DMS53 treated with DMSO at 0.1 percent for 48 hours (cell line): ENCODE measurements around the gene CAMTA1.
A peak's percentile ranks its signal among the peaks of the same experiment; 100 is the strongest.
"Not testable (repeated sequence)": the region's sequence is repeated elsewhere in the genome, so short reads cannot be mapped to it uniquely, and the experiment has no call there.

Source experiments
- DNase-seq: peaks from one replicate; lab custom pipeline; 2025; ENCODE audit not compliant: unreplicated experiment; lab: John Stamatoyannopoulos, UW

CAMTA1 gene

DNA sequence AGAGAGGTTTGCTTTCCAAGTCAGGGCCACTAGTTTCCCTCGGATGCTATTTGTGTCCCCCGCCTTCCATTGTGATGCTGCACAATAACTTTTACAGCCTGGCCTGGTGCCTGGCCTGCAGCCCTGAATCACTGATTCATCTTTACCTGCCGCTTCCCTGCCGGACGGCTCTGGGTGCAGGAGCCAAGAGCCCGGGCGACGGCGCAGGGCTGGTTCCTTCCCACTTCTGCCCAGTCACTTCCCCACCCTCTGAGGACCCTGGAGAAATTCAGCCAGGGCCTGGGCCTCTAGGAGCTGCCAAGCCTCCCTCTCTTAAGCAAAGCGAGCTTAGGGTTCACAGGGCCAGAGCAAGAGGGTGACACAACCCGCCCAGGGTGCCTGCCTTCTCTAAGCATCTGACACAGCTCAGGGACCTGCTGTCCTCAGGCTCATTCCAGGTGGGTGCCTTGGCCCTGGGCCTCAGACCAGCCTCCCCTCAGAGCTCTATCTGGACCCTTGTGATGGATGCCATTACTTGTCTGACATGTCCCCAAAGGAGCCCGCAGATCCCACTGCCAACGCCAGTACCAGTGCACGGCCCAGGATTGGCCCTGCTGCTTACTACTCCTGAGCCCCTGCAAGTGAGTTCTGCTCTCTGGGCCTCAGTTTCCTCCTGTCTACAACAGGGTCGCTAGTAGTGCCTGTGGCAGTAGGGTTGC lies 604.8 kb downstream of the CAMTA1 start:
- DNase-seq, result no peak

DNA sequence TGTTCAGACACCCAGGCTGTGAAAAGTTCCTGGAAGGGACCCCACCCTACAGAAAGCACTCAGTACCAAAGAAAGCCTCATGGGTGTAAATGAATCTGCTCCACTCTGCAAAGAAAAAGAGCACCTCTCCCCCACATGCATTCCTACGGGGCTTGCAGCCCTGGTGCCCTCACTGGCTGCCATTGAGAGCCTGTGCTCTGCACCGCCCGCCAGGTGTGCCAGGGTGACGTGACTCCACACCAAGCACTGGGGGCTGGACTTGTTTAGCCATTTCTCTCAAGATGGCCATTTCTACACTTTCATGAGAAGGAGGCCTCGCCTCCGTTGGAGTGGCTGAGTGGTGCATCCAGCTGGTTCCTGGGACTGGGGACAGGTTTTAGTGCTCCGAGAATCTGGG lies 605.3 kb downstream of the CAMTA1 start:
- DNase-seq, result no peak

DNA sequence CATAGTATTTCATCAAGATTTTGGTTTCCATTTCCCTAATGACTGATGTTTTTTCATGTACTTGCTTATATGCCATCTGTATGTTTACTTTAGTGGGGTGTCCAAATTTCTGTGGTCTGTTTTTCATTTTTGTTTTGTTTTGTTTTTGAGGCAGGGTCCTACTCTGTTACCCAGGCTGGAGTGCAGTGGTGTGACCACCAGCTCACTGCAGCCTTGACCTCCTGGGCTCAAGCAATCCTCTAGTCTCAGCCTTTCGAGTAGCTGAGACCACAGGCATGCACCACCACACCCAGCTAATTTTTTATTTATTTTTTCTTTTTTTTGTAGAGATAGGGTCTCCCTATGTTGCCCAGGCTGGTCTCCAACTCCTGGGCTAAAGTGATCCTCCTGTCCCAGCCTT lies 607.9 kb downstream of the CAMTA1 start:
- no peak for DNase-seq

DNA sequence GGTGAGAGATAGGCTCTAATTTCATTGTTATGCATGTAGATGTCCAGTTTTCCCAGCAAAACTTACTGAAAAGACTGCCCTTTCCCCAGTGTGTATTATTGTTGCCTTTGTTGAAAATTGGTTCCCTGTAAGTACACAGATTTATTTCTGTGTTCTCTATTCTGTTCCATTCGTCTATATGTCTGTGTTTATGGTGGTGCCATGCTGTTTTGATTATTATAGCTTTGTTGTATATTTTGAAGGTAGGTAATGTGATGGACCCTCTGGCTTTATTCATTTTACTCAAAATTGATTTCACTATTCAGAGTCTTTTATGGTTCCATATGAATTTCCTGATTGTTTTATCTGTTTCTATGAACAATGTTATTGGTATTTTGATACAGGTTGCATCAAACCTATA lies 610.0 kb downstream of the CAMTA1 start:
- no peak for DNase-seq

DNA sequence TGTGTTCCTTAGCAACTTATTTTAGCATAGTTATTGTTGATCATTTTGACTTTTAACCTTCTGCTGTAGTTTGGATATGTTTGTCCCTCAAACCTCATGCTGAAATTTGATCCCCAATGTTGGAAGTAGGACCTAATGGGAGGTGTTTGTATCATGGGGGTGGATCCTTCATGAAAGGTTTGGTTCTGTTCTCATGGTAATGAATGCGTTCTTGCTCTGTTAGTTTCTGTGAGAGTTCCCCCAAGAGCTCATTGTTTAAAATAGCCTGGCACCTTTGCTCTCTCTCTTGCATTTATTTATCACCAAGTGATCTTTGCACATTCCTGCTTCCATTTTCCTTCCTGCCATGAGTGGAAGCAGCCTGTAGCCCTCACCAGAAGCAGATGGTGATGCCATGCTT lies 613.7 kb downstream of the CAMTA1 start:
- DNase-seq, result no peak

DNA sequence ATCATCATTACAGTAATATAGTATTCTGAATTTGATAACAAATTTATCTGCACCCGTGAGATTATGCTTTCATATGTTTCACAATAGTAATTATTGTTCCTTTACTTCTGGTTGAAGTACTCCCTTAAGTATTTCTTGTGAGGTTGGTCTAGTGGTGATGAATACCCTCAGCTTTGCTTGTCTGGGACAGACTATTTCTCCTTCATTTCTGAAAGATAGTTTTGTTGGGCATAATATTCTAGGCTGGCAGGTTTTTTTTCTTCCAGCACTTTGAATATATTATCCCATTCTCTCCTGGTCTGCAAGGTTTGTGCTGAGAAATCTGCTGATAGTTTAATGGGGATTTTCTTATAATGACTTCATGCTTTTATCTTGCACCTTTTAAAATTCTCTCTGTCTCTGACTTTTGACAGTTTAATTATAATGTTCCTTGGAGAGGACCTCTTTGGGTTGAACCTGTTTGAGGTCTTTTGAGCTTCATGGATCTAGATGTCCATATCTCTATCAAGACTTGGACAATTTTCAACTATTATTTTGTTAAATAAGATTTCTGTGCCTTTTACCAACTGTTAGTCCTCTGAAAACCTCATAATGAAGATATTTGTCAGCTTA lies 614.4 kb downstream of the CAMTA1 start:
- no peak for DNase-seq

DNA sequence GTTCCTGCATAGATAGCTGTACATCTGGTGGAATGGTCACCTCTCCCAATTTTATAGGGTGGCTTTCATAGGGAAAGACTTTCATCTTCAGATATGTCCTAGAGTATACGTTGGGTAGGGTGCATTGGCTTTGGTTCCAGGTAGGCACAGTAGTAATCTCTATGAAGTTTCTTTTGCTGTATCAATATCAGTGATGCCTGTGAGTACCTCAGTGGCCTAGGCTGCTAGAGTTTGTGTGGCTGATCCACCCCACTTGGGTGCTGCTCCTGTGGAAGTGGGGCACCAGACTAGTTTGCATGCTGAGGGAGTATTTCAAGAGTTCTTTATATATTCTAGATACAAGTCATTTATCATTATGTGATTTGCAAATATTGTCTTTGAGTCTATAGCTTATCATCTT lies 615.3 kb downstream of the CAMTA1 start:
- no peak for DNase-seq

DNA sequence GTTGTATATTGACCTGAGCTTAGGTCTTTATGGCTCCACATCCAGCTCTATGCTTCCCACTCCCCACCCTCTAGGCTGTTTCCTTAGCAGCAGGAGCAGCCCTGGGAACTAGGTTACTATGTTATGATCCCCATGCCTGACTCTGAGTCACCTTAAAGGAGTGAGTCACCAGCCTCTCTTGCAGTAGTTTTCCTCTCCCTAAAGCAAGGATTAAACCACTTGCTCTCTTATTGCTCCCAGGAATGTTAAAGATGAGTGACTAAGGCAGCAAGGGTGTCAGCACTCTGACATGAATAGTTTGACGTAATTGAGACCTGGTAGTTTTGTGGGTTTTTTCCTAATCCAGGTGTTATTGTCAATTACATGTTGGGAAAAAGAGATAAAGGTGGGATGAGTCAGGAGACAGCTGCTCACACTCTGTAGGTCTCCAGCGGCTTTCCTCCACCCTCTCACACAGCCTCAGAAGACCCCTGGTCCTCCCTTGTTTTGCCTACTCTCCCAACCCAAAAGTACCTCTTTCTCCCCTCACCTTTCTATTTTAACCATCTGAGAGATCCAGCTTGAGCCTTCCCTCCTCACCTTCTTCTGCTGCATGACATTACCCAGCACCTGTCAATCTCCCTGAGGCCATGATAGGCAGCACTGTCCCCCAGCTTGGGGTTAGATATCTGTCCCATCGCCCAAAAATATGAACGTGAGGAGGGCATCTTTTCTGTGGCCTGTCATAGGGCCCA lies 616.7 kb downstream of the CAMTA1 start:
- peak; percentile 95 for DNase-seq

DNA sequence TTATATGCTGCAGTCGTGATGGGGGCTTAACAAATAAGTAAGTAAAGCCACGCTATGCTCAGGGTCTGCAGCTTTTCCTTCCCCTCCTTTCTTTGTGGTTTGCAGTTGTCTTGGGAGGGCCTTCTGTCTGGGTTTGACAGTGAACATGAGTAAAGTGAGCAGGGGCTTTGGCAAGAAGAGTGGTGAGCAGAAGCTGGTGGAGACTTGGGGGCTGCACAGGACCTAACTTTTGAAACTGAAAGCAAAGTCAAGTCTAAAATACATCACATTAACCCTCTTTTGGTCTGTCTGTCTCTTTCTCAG lies 617.2 kb downstream of the CAMTA1 start:
- DNase-seq, result no peak

DNA sequence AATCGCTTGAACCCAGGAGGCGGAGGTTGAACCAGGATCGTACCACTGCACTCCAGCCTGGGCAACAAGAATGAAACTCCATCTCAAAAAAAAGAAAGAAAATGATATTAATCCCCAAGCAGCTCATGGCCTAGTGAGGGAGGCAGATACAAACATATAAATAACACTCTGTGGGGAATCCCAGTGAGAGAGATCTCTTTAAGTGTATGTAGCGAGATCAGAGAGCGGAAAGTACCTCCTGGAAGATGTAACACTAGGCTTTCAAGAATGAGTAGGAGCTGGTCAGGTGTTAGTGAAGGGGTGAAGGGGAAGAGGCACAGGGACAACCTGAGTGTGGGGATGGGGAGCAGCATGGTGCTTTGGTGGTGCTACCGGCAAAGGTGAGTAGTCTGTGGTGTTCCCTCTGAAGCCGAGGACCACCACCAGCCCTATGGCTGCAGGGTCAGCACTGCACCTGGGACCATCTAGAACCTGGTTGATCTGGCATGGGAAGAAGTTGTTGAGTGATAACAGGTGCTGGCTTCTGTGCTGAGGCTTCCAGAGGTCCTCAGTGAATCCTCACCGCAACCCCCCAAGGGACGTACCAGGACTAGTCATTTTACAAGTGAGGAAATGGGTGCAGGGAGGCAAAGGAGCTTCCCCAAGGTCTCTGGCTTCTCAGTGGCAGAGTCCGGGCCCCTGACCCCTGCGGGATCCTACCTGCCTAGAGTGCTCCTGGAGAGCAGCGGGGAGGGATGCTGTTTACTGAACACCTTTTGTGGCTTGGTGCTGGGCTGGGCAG lies 618.2 kb downstream of the CAMTA1 start:
- DNase-seq, result no peak

DNA sequence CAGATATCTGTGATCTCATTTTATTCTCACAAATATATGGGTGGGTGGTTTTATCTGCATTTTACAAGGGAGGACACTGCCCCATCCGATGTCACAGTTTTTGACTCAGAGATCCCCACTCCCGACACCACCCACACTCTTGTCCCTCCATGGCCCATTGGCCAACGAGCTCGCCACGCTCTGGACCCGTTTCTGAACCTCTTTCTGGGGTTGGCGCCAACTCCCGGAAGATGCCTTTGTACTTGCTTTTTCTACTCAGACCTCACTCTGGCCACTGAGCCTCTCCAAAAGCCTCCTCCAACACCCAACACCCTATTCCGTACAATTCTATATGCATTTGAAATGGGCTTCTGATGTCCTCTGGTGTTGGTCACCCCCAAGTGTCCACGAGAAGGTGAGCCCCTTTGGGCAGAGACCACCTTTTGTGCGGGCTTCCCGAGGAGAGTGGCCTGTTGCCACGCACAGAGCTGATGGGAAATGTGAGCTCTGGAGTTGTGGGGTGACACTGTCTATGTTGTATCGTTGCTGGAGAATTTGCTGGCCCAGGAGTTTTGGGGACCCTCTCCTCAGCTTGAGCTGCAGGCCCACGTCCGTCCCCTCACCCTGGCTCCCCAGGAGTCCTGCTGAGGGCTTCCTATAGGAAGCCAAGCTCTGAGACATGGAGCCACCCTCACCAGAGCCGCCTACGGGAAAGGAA lies 618.9 kb downstream of the CAMTA1 start:
- DNase-seq, result no peak

DNA sequence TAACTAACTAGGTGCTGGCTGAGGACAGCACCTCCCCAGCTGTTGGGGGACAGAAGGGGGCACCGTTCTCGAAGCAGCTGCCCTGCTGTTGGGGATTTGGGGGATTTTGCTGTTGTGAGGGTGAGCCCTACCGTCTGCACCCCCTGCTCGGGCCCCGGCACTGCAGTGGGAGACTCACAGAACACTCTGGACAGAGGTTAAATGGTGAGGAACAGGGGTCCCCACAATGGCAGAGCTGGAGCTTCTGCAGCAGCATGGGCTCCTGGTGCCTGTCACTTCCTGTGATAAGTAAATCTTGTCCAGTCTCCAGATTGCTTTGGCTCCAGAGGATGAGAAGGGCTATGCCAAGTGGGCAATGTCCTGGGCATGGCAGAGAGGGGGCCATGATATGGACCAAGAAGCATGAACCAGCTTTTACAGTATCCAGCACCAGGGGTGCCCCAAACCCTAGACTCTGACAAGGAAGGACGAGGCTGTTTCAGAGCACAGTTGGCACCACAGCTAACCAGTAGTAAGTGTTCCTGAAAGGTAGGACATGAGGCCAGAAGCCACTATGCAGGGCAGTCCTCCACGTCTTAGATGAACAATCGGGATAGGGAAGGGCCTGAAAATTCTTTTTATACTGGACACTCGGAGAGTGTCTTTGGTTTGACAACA lies 620.7 kb downstream of the CAMTA1 start:
- no peak for DNase-seq

DNA sequence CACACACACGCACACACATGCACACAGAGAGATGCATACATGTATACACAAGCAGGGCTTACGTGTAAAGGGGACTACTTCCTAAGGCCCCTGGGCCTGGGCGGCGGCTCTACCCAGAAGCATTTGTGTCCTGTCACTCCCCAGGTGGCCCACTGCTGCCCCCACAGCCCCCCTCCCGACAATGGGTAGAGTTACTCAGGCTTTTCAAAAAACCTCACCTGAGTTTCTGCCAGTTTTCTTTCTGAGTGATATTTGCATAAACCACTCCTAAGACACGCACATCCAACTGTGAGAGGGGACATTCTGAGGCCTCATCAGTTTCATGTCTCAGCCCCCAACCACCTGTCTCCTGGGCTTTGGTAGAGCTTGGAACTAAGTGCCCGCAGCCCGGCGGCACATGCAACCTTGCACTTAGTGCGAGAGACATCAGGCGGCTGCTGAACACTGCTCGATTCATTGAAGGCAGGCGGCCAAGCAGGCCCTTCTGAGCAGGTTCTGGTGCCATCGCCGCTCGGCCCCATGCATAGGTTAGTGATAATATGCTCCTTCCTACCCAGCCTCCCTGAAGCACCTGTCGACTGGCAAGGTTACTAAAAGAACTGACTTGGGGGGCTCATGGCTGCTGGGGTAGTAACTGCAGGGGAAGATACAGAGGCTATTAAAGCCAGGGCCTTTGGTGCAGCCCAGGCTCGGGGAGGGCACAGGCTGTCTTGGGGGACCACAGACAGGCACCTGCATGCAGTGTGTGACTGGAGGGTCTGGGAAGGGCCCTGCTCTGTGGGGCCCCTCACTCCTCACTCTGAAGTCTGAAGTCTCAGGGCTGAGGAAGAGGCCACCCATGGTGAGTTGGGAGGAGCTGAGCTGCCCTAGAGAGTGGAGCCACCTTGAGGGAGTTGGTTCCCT lies 621.6 kb downstream of the CAMTA1 start:
- no peak for DNase-seq

DNA sequence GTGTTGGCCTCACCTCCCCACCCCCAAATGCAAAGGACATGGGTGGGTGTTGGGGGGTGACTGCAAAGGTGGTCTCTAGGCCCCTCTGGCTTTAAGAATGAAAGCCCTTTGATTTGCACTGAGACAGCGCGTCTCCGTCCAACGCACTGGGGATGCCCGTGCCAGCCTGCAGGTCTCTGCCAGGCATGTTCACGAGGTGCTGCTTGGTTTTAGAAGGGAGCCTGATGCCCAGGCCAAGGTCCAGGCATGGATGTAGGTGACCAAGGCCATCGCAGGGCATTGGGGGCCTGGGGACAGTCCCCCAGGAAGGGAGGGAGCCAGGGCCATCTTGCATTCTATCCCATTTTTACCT lies 622.3 kb downstream of the CAMTA1 start:
- DNase-seq, result no peak

DNA sequence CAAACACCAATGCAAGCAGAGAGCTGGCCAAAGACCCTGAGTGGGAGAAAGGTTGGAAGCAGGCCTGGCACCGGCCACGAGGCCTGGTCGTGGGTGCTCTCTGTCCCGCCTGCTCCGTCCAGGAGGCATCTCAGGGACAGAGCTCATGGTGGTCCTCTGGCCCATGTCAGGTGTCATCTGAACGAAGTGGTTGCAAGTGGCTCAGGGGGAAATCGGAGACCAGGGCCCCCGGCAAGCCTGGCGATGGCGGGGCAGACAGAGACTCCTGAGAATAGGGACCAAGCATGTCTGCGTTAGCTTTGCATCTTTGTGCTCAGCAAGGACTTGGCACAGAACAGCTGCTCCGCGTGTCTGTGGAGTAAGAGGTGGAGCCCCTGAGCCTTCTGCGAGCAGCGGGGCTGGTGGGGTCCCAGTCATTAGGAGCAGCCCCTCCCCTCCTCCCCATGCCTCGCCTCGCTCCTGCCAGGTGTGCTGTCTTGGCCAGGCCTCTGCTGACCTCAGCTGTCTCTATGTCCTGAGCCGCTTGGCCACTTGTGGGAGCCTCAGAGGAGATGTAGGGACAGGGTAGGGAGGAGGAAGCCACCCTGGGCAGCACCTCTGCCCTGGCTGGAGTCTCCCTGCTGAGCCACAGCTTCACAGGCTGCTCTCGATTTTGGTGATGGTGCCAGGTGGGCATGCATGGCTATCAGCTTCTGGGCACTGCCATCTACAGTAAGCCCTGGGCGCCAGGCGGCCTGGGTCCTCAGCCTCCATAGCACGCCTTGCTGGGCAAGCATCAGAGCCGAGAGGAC lies 622.9 kb downstream of the CAMTA1 start:
- no peak for DNase-seq

DNA sequence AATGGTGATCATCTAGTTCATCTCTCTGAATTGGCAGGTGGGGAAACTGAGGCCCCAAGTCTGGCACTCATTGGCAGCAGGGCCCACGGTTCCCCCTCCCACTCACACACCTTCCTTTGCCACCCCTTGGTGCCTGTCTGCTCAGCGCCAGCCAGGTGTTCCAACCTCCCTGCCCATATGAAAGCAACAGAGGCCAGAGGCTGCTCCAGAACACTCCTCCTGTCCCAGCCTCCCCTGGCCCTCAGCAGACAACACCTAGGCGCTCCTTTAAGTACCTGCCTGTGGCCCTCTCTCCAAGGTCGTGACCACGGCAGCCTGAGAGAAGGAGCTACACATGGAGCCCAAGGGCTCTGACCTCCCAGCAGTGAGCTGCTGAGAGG lies 623.5 kb downstream of the CAMTA1 start:
- no peak for DNase-seq

DNA sequence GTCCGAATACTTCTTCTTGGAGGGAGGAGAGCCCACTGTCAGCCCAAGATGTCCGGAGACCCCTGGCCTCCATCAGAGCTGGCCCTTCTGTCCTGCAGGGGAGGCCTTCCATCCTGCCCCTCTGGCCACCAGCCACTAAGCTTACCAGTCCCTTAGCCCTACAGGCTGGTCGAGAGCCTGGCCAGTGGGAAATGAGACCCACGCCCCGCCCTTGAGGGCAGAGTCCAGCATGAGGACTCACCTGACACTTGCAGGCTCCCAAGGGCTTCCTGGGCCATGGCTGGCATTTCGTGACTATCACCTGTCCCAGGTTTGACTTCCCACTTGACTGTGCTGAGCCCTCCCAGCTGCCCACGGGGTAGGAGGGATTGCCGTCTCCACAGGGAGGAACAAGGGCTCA lies 624.0 kb downstream of the CAMTA1 start:
- no peak for DNase-seq

DNA sequence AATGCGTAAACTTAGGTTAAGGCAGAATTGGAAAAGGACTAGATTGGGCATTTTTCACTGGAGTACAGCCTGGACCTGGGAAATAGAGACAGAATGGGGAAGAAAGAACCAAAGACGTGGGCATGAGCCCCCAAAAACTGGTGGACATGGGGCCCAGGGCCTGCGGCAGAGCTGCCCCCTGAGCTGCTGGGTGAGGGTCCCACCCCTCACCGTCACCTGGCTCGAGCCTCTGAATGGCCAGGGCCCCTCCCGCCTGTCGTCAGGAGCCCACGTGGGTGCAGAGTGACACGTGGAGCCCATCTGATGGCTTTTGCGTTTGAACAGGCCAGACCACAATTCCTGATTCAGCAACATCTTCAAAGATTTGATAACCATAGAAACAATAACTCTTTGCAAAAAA lies 624.9 kb downstream of the CAMTA1 start:
- no peak for DNase-seq

DNA sequence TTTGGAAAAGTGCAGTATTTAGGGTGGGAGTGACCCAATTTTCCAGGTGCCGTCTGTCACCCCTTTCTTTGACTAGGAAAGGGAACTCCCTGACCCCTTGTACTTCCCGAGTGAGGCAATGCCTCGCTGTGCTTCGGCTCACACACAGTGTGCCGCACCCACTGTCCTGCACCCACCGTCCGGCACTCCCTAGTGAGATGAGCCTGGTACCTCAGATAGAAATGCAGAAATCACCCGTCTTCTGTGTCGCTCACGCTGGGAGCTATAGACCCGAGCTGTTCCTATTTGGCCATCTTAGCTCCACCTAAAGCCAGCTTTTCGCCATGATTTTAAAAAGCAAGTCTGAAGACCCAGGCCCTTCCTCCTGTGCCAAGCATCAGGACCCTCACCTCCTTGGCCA lies 632.4 kb downstream of the CAMTA1 start:
- DNase-seq, result not testable (repeated sequence)
